Lower leg skin (tissue), 4 donors: Measurements from ENCODE around the gene CARD10. TPM values are rescaled to one million over a fixed set of nuclear protein-coding genes. Genes with fewer than 3 reads are reported as not detected.

Experiments
- DNase-seq, 2 donors: peaks; one replicate each; pipeline ENCODE4 v3.0.0-alpha.2; 2019; ENCODE audit warnings: low spot score in 2 of 2
- H3K4me3 ChIP-seq: fragments of 200-600 bp; sonication (generic); 2 replicates; pipeline ENCODE4 v1.5.1; 2017; ENCODE audit warnings: mild to moderate bottlenecking, low read depth; ENCODE audit not compliant: poor library complexity, severe bottlenecking
- POLR2A ChIP-seq, 2 donors: fragments of 450-650 bp; IDR thresholded peaks; one replicate each; pipeline ENCODE4 v1.6.1; 2016 to 2017; ENCODE audit warnings: antibody characterized with exemption in 2 of 2, mild to moderate bottlenecking in 1 of 2, moderate library complexity in 1 of 2
- WGBS, 2 donors: methylation state at CpG; one replicate each; pipeline ENCODE4 v1.1.5; 2018; 5-methylcytosine and 5-hydroxymethylcytosine counted together
- intact Hi-C: fragments of 100-400 bp; cut with DNase I; formaldehyde crosslinking; loops from one replicate; pipeline ENCODE4 v1.15.0; 2023; ENCODE audit warnings: low total_unique reads
- total RNA-seq, 4 donors: library from RNA; depleted of rRNA; stranded (reverse); fragments of >200 nt; gene quantifications; one replicate each; pipeline ENCODE4 v1.1.0, GENCODE V29; 2016
- TF ChIP-seq, protein P1 (sequence below), 3 donors: fragments of 450-650 bp; IDR thresholded peaks; one replicate each; pipeline ENCODE4 v1.5.1; 2016; ENCODE audit warnings: antibody characterized with exemption in 3 of 3, mild to moderate bottlenecking in 3 of 3, moderate library complexity in 2 of 3

The CARD10 gene
- total RNA-seq, 4 donors from 2014 or later: 13.2 to 22.5 (median 18.6) TPM

DNA sequence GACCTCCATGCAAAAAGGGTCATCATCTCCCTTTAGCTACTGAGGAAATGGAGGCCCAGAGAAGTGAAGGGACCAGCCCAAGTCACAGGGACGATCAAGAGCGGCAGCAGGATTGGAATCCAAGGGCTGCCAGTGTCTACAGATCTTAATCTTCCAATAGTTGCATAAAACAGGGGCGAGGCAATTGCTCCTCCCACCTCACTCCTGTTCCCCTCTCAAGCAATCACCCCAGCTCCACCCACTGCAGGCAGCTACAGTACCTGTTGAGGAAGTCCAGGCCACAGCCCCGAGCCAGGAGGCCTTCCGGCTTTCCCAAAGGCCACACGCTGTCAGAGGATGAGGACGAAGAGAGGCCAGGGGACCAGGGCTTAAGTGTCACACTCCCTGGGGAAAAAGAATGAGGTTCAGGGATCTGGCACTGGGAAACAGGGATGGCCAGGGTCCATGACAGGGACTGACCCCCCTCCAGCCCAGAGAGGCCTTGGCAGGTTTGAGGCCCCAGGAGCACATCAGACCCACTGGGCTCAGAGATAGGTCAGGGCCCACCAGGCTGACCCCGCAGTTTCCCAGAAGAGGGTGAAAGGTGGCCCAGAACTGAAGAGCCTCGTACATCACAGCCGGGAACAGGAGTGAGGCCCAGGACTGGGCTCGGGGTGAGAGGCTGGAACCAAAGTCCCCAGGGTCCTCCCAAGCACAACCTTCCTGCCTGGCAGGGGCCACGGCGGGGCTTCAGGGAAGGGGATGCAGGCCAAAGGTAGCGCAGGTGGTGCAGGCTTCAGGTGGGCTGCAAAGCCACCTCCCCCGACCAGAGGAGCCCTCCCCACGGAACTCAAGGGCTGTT, 16.7 kb downstream of the CARD10 start:
- WGBS, 2 donors: 55 to 76% methylated on average over 14 to 16 of the region's 16 CpGs
- no peak for TF ChIP-seq POLR2A (IDR thresholded peaks at IDR 0.05)
- TF ChIP-seq, protein P1, sequence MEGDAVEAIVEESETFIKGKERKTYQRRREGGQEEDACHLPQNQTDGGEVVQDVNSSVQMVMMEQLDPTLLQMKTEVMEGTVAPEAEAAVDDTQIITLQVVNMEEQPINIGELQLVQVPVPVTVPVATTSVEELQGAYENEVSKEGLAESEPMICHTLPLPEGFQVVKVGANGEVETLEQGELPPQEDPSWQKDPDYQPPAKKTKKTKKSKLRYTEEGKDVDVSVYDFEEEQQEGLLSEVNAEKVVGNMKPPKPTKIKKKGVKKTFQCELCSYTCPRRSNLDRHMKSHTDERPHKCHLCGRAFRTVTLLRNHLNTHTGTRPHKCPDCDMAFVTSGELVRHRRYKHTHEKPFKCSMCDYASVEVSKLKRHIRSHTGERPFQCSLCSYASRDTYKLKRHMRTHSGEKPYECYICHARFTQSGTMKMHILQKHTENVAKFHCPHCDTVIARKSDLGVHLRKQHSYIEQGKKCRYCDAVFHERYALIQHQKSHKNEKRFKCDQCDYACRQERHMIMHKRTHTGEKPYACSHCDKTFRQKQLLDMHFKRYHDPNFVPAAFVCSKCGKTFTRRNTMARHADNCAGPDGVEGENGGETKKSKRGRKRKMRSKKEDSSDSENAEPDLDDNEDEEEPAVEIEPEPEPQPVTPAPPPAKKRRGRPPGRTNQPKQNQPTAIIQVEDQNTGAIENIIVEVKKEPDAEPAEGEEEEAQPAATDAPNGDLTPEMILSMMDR (IDR thresholded peaks at IDR 0.05): no peak
- intact Hi-C loops: no loop called here
- H3K4me3 ChIP-seq: no peak overlapping the region
- DNase-seq: no peak

DNA sequence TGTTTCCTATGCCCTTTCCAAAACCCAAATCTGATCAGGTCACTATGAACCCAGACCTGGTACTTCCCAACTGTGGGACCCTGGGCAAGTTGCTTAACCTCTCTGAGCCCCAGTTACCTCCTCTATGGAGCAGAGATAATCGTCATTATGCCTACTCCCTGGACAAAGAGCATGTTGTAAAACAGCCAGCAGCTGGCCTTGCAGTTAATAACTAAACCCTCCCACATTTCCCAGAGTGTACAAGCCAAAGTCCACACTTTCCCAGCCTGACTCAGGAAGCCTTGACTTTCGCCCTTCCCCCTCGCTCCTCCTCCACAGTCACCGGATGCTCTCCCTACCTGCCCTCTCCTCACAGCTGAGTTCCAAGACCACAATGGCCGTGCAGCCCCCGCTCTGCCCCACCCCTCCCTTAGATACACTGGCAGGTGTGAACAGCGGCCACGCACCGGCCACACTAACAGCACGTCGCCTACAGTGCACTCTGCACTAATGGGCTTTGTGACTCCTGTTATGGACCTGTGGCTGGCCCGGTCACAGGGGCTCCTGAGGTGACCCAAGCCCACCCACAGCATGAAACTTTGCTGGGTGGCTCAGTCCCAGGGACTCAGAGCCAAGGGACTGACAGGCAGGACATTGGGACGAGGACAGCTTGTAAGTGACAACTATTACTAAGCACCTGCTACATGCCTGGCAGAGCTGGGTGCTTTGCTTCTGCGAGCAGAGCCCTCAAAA, 17.4 kb downstream of the CARD10 start:
- no peak overlapping the region for H3K4me3 ChIP-seq
- DNase-seq: no peak
- intact Hi-C loops: no loop called here
- TF ChIP-seq, protein P1 (IDR thresholded peaks at IDR 0.05): peak in 1 of 3 donors; percentile 29
- no peak for TF ChIP-seq POLR2A (IDR thresholded peaks at IDR 0.05)
- 62 to 64% methylated on average over 13 to 14 of the region's 14 CpGs for WGBS, 2 donors

DNA sequence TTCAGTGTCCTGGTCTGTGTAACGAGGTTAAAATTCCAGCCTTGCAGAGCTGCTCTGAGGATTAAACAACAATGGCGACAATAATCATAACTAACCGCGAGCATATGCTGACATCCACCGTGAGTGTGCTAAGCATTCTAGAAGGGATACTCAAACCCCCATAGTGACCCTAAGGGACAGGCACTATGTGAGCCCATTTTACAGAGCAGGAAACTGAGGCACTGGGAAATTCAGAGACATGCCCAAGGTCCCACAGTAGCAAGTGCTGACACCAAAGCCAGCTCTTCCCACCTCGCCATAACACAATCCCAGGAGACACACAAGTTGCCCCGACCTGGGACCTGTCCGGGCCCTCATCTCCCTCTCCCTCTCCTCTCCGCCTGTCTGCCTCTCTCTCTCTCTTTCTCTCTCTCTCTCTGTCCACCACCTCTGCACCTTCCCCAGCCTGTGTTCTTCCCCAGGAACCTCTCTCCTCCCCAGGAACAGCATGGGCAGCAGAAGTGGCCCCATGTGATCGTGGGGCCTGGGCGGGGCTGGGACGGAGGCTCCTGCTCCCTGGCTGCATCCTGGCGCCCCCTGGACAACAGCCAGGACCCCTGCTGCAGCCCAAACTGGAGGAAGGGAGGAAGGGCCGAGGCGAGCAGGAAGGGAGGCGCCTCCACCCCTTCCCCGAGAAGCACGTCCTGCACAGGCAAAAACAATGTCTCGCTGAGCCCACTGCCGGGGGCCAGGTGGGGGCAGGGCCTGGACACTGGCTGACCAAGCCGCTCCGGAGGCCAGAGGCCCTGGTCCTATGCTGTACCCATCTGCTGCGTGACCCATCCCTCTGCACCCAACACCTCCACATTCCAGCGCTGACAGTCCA, 18.2 kb downstream of the CARD10 start:
- 54 to 70% methylated on average over 24 of the region's 24 CpGs for whole genome bisulfite sequencing, 2 donors
- TF ChIP-seq POLR2A (IDR thresholded peaks at IDR 0.05): no peak
- TF ChIP-seq, protein P1 (IDR thresholded peaks at IDR 0.05): no peak
- H3K4me3 ChIP-seq: no peak overlapping the region
- DNase-seq: no peak
- intact Hi-C loops: no loop called here

DNA sequence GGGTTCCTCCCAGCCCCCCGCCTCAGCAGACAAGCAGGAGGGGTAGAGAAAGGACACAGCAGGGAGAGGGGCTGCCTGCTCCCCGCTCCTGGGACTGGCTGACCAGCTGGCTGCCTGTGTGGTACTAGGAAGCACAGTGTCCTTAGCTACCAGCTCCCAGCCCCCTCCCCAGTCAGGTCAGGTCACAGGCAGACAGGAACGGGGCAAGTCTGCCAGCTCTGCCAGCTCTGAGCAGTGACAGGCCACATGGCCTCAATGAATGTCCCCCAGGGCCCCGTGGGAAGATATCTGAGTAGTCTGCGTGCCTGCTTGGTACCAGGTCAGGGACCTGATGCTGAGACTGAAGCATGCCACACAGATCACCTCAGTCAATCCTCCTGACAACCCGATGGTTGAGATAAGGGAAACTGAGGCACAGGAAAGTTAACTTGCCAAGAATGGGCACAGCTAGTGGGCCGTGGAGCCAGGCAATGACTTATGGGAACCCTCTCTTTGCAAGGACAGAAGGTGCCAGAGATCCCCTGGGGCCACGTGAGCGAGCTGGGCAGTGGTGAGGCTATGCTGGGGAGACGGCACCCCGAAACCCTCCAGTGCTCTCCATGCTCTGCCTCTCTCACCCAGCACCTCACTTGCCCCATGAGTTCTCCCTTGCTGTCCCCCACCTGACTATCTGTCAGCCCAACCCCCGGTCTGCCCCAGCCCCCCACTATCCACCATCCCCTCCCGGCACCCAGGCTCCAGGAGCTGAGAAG, 19.2 kb downstream of the CARD10 start:
- no peak overlapping the region for H3K4me3 ChIP-seq
- no peak for TF ChIP-seq POLR2A (IDR thresholded peaks at IDR 0.05)
- TF ChIP-seq, protein P1 (IDR thresholded peaks at IDR 0.05): no peak
- 83 to 84% methylated on average over 13 of the region's 13 CpGs for WGBS, 2 donors
- intact Hi-C loops: no loop called here
- DNase-seq: no peak
